NCI-H146 (cell line): ENCODE measurements around the gene NLRX1.
"Not testable (repeated sequence)": the region's sequence is repeated elsewhere in the genome, so short reads cannot be mapped to it uniquely, and the experiment has no call there.

Experiments
- DNase-seq: peaks from one replicate; lab custom pipeline; 2025; lab: John Stamatoyannopoulos, UW

Gene NLRX1

GRCh38 chr11:119154178-119154577 is 14.3 kb upstream of the NLRX1 start:
- no peak for DNase-seq

GRCh38 chr11:119155733-119156492 is 12.6 kb upstream of the NLRX1 start:
- peak; percentile 42 for DNase-seq

GRCh38 chr11:119156496-119156895 is 12.0 kb upstream of the NLRX1 start:
- no peak for DNase-seq

DNA sequence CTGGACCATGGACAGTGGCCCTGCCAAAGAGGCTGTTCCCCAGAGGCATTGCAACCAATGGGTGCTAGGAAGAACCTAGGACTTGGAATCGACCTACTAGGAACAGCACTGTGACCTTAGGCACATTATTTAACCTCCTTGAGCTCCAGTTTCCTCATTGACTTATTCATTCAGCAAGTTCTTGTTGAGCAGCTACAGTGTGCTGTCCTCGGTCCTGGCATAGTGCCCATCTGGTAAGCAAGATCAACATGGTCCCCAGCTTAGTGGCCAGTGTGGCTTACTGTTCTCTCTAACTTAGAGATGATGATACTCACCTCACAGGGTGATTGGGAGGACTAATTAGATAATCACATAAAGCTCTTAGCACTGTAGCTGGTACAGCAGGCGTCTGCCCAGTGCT is 11.5 kb upstream of the NLRX1 start:
- DNase-seq, result no peak

DNA sequence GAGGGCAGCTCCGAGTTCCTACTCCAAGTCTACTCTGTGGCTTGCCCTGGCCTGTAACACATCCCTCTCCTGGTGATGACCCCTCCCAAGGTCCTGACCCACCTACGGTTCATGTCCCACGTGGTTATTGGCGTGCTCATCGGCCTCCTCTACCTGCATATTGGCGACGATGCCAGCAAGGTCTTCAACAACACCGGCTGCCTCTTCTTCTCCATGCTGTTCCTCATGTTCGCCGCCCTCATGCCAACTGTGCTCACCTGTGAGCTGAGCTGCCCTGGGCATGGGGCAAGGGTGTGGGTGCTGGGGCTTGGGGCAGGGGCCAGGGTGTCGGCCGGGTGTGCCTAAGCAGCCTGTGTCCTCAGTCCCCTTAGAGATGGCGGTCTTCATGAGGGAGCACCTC is 10.1 kb upstream of the NLRX1 start:
- no peak for DNase-seq

- no peak for DNase-seq
Observed at GRCh38 chr11:119160151-119160550, 8.4 kb upstream of the NLRX1 start.

- DNase-seq, result no peak
Observed at GRCh38 chr11:119161871-119162270, 6.7 kb upstream of the NLRX1 start.

- DNase-seq, result no peak
Observed at GRCh38 chr11:119166368-119167076, 2.0 kb upstream of the NLRX1 start.

DNA sequence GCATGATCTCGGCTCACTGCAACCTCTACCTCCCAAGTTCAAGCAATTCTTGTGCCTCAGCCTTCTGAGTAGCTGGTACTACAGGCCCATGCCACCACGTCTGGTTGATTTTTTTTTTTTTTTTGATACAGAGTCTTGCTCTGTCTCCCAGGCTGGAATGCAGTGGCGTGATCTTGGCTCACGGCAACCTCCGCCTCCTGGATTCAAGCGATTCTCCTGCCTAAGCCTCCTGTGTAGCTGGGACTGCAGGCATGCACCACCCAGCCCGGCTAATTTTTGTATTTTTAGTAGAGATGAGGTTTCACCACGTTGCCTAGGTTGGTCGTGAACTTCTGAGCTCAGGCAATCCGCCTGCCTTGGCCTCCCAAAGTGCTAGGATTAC is 1.5 kb upstream of the NLRX1 start:
- not testable (repeated sequence) for DNase-seq

GRCh38 chr11:119167933-119168332 is 592 bp upstream of the NLRX1 start:
- no peak for DNase-seq

GRCh38 chr11:119169282-119169719 is 776 bp downstream of the NLRX1 start:
- no peak for DNase-seq

- no peak for DNase-seq
Observed at GRCh38 chr11:119172513-119172912, 4.0 kb downstream of the NLRX1 start.

DNA sequence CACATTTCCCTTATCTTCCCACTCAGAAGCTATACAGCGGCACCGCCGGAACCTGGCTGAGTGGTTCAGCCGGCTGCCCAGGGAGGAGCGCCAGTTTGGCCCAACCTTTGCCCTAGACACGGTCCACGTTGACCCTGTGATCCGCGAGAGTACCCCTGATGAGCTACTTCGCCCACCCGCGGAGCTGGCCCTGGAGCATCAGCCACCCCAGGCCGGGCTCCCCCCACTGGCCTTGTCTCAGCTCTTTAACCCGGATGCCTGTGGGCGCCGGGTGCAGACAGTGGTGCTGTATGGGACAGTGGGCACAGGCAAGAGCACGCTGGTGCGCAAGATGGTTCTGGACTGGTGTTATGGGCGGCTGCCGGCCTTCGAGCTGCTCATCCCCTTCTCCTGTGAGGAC is 4.9 kb downstream of the NLRX1 start:
- DNase-seq, result no peak

- DNase-seq, result peak; percentile 29
Observed at GRCh38 chr11:119175493-119176077, 7.1 kb downstream of the NLRX1 start.

GRCh38 chr11:119178166-119178680 is 9.7 kb downstream of the NLRX1 start:
- no peak for DNase-seq

DNA sequence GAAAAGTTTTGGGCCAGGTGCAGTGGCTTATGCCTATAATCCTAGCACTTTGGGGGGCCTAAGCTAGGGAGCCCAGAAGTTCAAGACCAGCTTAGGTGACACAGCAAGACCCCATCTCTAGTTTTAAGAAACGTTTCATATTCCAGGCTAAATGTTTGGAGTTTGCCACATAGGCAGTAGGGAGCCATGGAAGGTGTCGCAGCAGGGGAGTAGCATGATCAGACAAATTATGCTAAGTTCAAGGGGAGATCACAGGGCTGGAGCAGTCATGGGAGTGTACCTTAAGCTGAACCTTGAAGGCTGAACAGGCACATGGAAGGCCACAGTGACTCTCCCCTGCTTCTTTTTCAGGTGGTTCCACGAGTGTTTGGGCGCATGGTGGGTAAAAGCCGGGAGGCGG is 10.8 kb downstream of the NLRX1 start:
- DNase-seq, result no peak

- DNase-seq, result peak; percentile 97
Observed at GRCh38 chr11:119179983-119180382, 11.5 kb downstream of the NLRX1 start.

DNA sequence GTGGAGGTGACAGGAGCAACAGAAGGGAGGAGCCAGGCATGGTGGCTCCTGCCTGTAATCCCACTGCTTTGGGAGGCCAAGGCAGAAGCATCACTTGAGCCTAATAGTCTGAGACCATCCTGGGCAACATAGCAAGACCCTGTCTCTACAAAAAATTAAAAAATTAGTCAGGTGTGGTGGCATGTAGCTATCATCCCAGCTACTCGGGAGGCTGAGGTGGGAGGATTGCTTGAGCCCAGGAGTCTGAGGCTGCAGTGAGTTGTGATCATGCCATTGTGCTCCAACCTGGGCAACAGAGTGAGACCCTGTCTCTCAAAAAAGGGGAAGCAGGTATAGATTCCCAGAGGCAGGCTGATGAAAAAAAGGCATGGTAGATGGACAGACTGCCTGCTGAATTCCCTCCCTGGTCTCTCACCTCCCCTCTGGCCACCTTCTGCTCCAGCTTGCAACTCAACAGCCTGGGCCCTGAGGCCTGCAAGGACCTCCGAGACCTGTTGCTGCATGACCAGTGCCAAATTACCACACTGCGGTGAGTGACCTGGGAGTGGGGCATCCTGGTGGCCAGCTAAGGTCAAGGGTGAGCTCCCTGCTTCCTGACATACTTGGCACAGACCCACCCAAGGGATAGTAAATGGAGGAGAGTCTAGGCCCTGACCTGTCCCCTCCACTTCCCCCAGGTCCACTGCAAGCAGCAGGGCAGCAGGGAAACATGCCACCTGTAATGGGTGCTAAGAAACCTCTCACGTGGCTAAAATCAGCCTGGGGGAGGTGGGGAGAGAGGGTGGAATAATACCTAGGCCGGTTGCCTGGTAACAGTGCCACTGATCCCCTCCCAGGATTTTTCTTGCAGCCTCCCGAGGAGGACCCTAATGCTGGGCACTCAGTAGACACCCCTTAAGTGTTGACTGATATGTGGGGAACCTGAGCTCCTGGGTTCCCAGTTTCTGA is 12.5 kb downstream of the NLRX1 start:
- peak; percentile 14 for DNase-seq

GRCh38 chr11:119181677-119182412 is 13.3 kb downstream of the NLRX1 start:
- peak; percentile 93 for DNase-seq

GRCh38 chr11:119184399-119184798 is 15.9 kb downstream of the NLRX1 start:
- not testable (repeated sequence) for DNase-seq
